ENCODE results near the gene DPY30.

DNA sequence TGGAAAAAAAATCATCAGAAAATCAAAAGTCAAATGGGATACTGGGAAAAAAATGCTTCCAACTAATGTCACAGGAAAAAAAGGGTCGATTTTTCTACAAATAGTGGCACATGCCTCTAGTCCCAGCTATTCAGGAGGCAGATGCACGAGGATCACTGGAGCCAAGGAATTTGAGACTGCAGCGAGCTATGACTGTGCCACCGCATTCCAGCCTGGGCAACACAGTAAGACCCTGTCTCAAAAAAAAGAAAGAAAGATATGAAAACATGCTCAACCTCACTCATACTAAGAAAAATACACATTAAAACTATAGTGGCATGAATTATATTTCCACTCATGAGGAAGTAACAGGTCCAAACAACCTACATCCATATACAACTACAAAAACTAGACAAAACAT is 46.7 kb downstream of the DPY30 start:
- TF ChIP-seq ELF1 (IDR thresholded peaks at IDR 0.05) (no peak), RAD21 (IDR thresholded peaks at IDR 0.05; ENCODE audit: low read length) (no peak), GABPA (IDR thresholded peaks at IDR 0.05; ENCODE audit: low read depth) (no peak), NRF1 (IDR thresholded peaks at IDR 0.05; ENCODE audit: low read depth, low read length) (no peak), TEAD4 (IDR thresholded peaks at IDR 0.05; ENCODE audit: borderline replicate concordance, insufficient read depth) (no peak), SIN3A (IDR thresholded peaks at IDR 0.05; ENCODE audit: borderline replicate concordance, low read depth, low read length) (no peak), NFIC (IDR thresholded peaks at IDR 0.05; ENCODE audit: borderline replicate concordance) (no peak)
- TF ChIP-seq, protein P1, sequence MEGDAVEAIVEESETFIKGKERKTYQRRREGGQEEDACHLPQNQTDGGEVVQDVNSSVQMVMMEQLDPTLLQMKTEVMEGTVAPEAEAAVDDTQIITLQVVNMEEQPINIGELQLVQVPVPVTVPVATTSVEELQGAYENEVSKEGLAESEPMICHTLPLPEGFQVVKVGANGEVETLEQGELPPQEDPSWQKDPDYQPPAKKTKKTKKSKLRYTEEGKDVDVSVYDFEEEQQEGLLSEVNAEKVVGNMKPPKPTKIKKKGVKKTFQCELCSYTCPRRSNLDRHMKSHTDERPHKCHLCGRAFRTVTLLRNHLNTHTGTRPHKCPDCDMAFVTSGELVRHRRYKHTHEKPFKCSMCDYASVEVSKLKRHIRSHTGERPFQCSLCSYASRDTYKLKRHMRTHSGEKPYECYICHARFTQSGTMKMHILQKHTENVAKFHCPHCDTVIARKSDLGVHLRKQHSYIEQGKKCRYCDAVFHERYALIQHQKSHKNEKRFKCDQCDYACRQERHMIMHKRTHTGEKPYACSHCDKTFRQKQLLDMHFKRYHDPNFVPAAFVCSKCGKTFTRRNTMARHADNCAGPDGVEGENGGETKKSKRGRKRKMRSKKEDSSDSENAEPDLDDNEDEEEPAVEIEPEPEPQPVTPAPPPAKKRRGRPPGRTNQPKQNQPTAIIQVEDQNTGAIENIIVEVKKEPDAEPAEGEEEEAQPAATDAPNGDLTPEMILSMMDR (IDR thresholded peaks at IDR 0.05) = no peak
- TF ChIP-seq, protein P2, sequence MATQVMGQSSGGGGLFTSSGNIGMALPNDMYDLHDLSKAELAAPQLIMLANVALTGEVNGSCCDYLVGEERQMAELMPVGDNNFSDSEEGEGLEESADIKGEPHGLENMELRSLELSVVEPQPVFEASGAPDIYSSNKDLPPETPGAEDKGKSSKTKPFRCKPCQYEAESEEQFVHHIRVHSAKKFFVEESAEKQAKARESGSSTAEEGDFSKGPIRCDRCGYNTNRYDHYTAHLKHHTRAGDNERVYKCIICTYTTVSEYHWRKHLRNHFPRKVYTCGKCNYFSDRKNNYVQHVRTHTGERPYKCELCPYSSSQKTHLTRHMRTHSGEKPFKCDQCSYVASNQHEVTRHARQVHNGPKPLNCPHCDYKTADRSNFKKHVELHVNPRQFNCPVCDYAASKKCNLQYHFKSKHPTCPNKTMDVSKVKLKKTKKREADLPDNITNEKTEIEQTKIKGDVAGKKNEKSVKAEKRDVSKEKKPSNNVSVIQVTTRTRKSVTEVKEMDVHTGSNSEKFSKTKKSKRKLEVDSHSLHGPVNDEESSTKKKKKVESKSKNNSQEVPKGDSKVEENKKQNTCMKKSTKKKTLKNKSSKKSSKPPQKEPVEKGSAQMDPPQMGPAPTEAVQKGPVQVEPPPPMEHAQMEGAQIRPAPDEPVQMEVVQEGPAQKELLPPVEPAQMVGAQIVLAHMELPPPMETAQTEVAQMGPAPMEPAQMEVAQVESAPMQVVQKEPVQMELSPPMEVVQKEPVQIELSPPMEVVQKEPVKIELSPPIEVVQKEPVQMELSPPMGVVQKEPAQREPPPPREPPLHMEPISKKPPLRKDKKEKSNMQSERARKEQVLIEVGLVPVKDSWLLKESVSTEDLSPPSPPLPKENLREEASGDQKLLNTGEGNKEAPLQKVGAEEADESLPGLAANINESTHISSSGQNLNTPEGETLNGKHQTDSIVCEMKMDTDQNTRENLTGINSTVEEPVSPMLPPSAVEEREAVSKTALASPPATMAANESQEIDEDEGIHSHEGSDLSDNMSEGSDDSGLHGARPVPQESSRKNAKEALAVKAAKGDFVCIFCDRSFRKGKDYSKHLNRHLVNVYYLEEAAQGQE (IDR thresholded peaks at IDR 0.05; ENCODE audit: low read depth, low read length) = no peak
- TF ChIP-seq, protein P3, sequence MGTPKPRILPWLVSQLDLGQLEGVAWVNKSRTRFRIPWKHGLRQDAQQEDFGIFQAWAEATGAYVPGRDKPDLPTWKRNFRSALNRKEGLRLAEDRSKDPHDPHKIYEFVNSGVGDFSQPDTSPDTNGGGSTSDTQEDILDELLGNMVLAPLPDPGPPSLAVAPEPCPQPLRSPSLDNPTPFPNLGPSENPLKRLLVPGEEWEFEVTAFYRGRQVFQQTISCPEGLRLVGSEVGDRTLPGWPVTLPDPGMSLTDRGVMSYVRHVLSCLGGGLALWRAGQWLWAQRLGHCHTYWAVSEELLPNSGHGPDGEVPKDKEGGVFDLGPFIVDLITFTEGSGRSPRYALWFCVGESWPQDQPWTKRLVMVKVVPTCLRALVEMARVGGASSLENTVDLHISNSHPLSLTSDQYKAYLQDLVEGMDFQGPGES (IDR thresholded peaks at IDR 0.05; ENCODE audit: low read depth, low read length) = no peak
